HCT116 (cell line): ENCODE results near the gene PLCXD3. TPM values are rescaled to one million over a fixed set of nuclear protein-coding genes. Genes with fewer than 3 reads are reported as not detected.

Source experiments
- ATAC-seq: fragments of 200-7000 bp; cut with Tn5 transposase; 2 replicates; pipeline ENCODE4 v1.9.1; 2020; ENCODE audit warnings: mild to moderate bottlenecking, moderate library complexity
- BruUV-seq: library from RNA; stranded (reverse); fragments of 400-500 nt; replicated peaks from 2 replicates; lab custom pipeline; 2021; lab: Mats Ljungman, UMichigan
- CTCF ChIA-PET: fragments of 300-600 bp; sonication (Branson Sonifier 250); formaldehyde crosslinking; loops from one replicate; lab custom pipeline; 2021; ENCODE audit warnings: antibody characterized with exemption; lab: Charles Lee
- POLR2A ChIA-PET: fragments of 300-600, 350-600 bp; sonication (Branson Sonifier 250); formaldehyde crosslinking; loops from one replicate; lab custom pipeline; 2021; ENCODE audit warnings: antibody characterized with exemption; lab: Charles Lee
- RAD21 ChIA-PET, 2 experiments: fragments of 300-600 bp; sonication (Branson Sonifier 250); formaldehyde crosslinking; loops; one replicate each; lab custom pipeline; 2023; ENCODE audit warnings: low total read pairs in 2 of 2; ENCODE audit not compliant: uncharacterized antibody in 2 of 2, unreplicated experiment in 2 of 2, low non-redundant PET in 1 of 2; lab: Charles Lee
- DNase-seq: peaks from one replicate; pipeline ENCODE4 v3.0.0-alpha.2; 2010; ENCODE audit warnings: low read depth, low spot score
- H2AFZ ChIP-seq: fragments of 200-600 bp; shearing (Covaris generic), sonication (generic); 2 replicates; pipeline ENCODE4 v1.6.1; 2017; ENCODE audit warnings: low read depth, mixed run types, mixed read lengths, antibody characterized with exemption, low read length; ENCODE audit not compliant: poor library complexity, severe bottlenecking
- H3K27ac ChIP-seq: 2 replicates; pipeline ENCODE4 v1.5.1; 2012; ENCODE audit warnings: low read depth, low read length
- H3K27me3 ChIP-seq: fragments of 200-600 bp; sonication (generic); 2 replicates; pipeline ENCODE4 v1.6.1; 2016; ENCODE audit warnings: mixed run types, low read length, mixed read lengths; ENCODE audit not compliant: insufficient read depth
- H3K36me3 ChIP-seq, 2 experiments: fragments of 200-500 bp in 1 of 2; fragments of 200-600 bp in 1 of 2; sonication (Bioruptor generic) in 1 of 2; sonication (generic) in 1 of 2; 2 replicates each; pipeline versions ENCODE4 v1.5.1 to v1.6.1; 2014 to 2016; ENCODE audit warnings: low read length in 2 of 2, inconsistent platforms in 1 of 2, mixed read lengths in 1 of 2, mixed run types in 1 of 2; ENCODE audit not compliant: insufficient read depth in 2 of 2, control insufficient read depth in 1 of 2
- H3K4me1 ChIP-seq, 2 experiments: fragments of 200-600 bp in 1 of 2; sonication (generic) in 1 of 2; 2 replicates each; pipeline versions ENCODE4 v1.5.1 to v1.6.1; 2012 to 2017; ENCODE audit warnings: low read length in 2 of 2, inconsistent platforms in 1 of 2, mild to moderate bottlenecking in 1 of 2, mixed read lengths in 1 of 2, mixed run types in 1 of 2, moderate library complexity in 1 of 2; ENCODE audit not compliant: insufficient read depth in 2 of 2, control insufficient read depth in 1 of 2
- H3K4me2 ChIP-seq: fragments of 200-600 bp; sonication (generic); 2 replicates; pipeline ENCODE4 v1.6.1; 2017; ENCODE audit warnings: mixed run types, low read length, mixed read lengths
- H3K4me3 ChIP-seq, 2 experiments: fragments of 200-600 bp in 1 of 2; sonication (generic) in 1 of 2; replicated peaks in 1 of 2; 2 replicates each; pipeline ENCODE4 v1.5.1; 2011 to 2016; ENCODE audit warnings: low read length in 2 of 2, control low read depth in 1 of 2, low read depth in 1 of 2, mild to moderate bottlenecking in 1 of 2, mixed read lengths in 1 of 2, mixed run types in 1 of 2
- H3K79me2 ChIP-seq: fragments of 200-600 bp; sonication (generic); 2 replicates; pipeline ENCODE4 v1.6.1; 2017; ENCODE audit warnings: mild to moderate bottlenecking, mixed run types, low read length, moderate library complexity, mixed read lengths; ENCODE audit not compliant: insufficient read depth
- H3K9ac ChIP-seq: fragments of 200-600 bp; sonication (generic); 2 replicates; pipeline ENCODE4 v1.6.1; 2016; ENCODE audit warnings: low read length, mixed read lengths
- H3K9me2 ChIP-seq: fragments of 200-600 bp; sonication (generic), shearing (Covaris generic); 2 replicates; pipeline ENCODE4 v1.6.1; 2017; ENCODE audit warnings: mixed run types, mild to moderate bottlenecking, moderate library complexity; ENCODE audit not compliant: insufficient read depth
- H3K9me3 ChIP-seq, 2 experiments: fragments of 200-500 bp in 1 of 2; fragments of 200-600 bp in 1 of 2; sonication (Bioruptor generic) in 1 of 2; sonication (generic) in 1 of 2; 2 replicates each; pipeline ENCODE4 v1.6.1; 2014 to 2017; ENCODE audit warnings: low read length in 2 of 2, mixed read lengths in 2 of 2, inconsistent platforms in 1 of 2, low read depth in 1 of 2, mild to moderate bottlenecking in 1 of 2, mixed run types in 1 of 2, moderate library complexity in 1 of 2; ENCODE audit not compliant: control insufficient read depth in 1 of 2, insufficient read depth in 1 of 2
- H4K20me1 ChIP-seq: fragments of 200-600 bp; sonication (generic), shearing (Covaris generic); 2 replicates; pipeline ENCODE4 v1.6.1; 2017; ENCODE audit warnings: mixed run types, mild to moderate bottlenecking, moderate library complexity; ENCODE audit not compliant: insufficient read depth
- ATF3 ChIP-seq: IDR thresholded peaks from 2 replicates; pipeline ENCODE4 v1.6.1; 2012
- CBX3 ChIP-seq: IDR thresholded peaks from 2 replicates; pipeline ENCODE4 v1.6.1; 2012; ENCODE audit warnings: low read depth
- EGR1 ChIP-seq: IDR thresholded peaks from 2 replicates; pipeline ENCODE4 v1.6.1; 2012; ENCODE audit warnings: low read depth
- POLR2A ChIP-seq: IDR thresholded peaks from 2 replicates; pipeline ENCODE4 v1.7.0; 2011; ENCODE audit warnings: borderline replicate concordance; ENCODE audit not compliant: insufficient read depth, insufficient read length; ENCODE audit errors: extremely low read depth
- POLR2AphosphoS5 ChIP-seq: IDR thresholded peaks from 2 replicates; pipeline ENCODE4 v1.6.1; 2011; ENCODE audit warnings: mild to moderate bottlenecking, low read depth, low read length, moderate library complexity
- RAD21 ChIP-seq: IDR thresholded peaks from 2 replicates; pipeline ENCODE4 v1.6.1; 2012; ENCODE audit warnings: low read depth, mild to moderate bottlenecking
- REST ChIP-seq: IDR thresholded peaks from 2 replicates; pipeline ENCODE4 v1.6.1; 2012; ENCODE audit warnings: low read depth
- TCF7L2 ChIP-seq: IDR thresholded peaks from 2 replicates; pipeline ENCODE4 v1.7.0; 2011; ENCODE audit warnings: borderline replicate concordance, inconsistent platforms; ENCODE audit not compliant: insufficient read depth, insufficient read length; ENCODE audit errors: extremely low read depth
- YY1 ChIP-seq: IDR thresholded peaks from 2 replicates; pipeline ENCODE4 v1.6.1; 2011; ENCODE audit warnings: low read length, low read depth, moderate library complexity, mild to moderate bottlenecking; ENCODE audit not compliant: insufficient replicate concordance; ENCODE audit errors: extremely low read depth
- ZNF274 ChIP-seq: fragments of 200-500 bp; sonication (Bioruptor generic); IDR thresholded peaks from 2 replicates; pipeline ENCODE4 v1.6.1; 2014; ENCODE audit warnings: mild to moderate bottlenecking, low read depth, low read length, inconsistent platforms
- intact Hi-C: fragments of 100-400 bp; cut with micrococcal nuclease; formaldehyde crosslinking; loops from 2 replicates; pipeline ENCODE4 v1.10.0; 2022
- total RNA-seq: library from RNA; stranded (reverse); gene quantifications from one replicate; pipeline ENCODE4 v1.2.1, GENCODE V29; 2021; ENCODE audit not compliant: unreplicated experiment

The PLCXD3 gene
- total RNA-seq, 1 experiment from 2014 or later, result not detected

- H3K9me3 ChIP-seq, result no peaks in the 10 kb centered on the region
- RAD21 ChIA-PET, result no interaction called here
- no TSS peak for BruUV-seq
- no peaks in the 10 kb centered on the region for H3K27me3 ChIP-seq
- no peak for DNase-seq
- CTCF ChIA-PET, result interaction anchor here (1.2 kb wide), 1 partner anchor 17 kb away, joined by 3 read pairs; no protein-coding TSS in a partner anchor
- intact Hi-C loops, result no loop called here
- POLR2A ChIA-PET, result no interaction called here
- TF ChIP-seq YY1 (no peak), EGR1 (no peak), POLR2AphosphoS5 (no peak), ZNF274 (no peak), RAD21 (no peak)
- no peaks in the 10 kb centered on the region for H3K79me2 ChIP-seq
- no peak overlapping the region for H3K27ac ChIP-seq
- H4K20me1 ChIP-seq, result no peaks in the 10 kb centered on the region
- H2AFZ ChIP-seq, result no peak overlapping the region
- H3K4me3 ChIP-seq, result no peak overlapping the region
- H3K4me2 ChIP-seq, result no peak overlapping the region
- H3K4me1 ChIP-seq, result no peaks in the 10 kb centered on the region
- H3K36me3 ChIP-seq, result no peaks in the 10 kb centered on the region
- no peaks in the 10 kb centered on the region for H3K9me2 ChIP-seq
- H3K9ac ChIP-seq, result no peak overlapping the region
- no peak for ATAC-seq
These were observed 62.5 kb downstream of the PLCXD3 start for GRCh38 chr5:41447650-41448510.

- Histone ChIP-seq H2AFZ (no peak overlapping the region), H3K27me3 (no peaks in the 10 kb centered on the region), H3K4me3 (no peak overlapping the region), H3K4me2 (no peak overlapping the region), H3K9me2 (no peaks in the 10 kb centered on the region), H3K4me1 (no peaks in the 10 kb centered on the region), H3K79me2 (no peaks in the 10 kb centered on the region), H4K20me1 (no peaks in the 10 kb centered on the region), H3K27ac (no peak overlapping the region), H3K9ac (no peak overlapping the region), H3K36me3 (no peaks in the 10 kb centered on the region), H3K9me3 (no peaks in the 10 kb centered on the region)
- DNase-seq (no peak), ATAC-seq (no peak)
- ChIA-PET RAD21 (no interaction called here), POLR2A (no interaction called here), CTCF (no interaction called here)
- no TSS peak for BruUV-seq
- intact Hi-C loops, result no loop called here
- TF ChIP-seq ATF3 (no peak), TCF7L2 (no peak), YY1 (no peak), REST (no peak), RAD21 (no peak), ZNF274 (no peak), CBX3 (no peak), POLR2AphosphoS5 (no peak), POLR2A (no peak), EGR1 (no peak)
These were observed 64.4 kb downstream of the PLCXD3 start for GRCh38 chr5:41445937-41446563.
